Measurements from ENCODE around the gene POLR3H.
A peak's percentile ranks its signal among the peaks of the same experiment; 100 is the strongest.

POLR3H gene

DNA sequence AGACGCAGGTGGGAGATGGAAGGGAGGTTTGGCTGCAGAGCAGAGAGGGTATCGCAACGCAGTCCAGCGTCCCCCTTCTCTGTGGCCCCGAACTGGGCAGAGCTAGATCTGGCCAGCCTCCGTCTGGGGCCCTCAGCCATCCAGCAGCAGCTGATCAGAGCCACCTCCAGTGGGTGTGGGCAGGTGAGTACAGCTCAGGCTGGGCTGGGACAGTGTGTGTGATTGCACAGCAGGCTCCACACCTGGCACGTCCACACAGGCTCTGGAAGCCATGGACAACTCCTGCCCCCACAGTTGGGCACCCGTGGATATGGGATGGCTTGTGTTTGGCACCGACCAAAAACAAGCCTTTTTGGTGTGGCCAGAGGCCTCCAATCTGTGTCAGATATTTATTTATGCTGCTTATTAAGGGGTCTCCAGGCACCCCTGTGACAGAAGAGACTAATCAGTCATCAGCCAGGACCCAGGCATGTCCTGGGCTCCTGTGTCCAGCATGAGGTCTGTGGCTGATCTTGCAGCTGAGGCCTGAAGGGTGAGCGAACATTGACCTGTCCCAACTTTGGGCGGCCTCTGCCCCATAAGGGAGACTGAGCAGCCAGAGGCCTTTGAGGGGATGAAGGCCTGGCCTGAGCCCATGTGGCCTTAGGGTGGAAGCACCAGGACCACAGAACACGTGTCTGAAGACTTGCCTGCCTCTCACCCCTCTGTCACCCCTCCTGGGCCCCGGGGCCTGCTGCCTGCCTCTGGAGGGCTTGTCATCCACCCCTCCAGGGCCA lies 18.6 kb downstream of the POLR3H start:
- DNase-seq (ENCODE audit: low read depth), result no peak
- no peak for TF ChIP-seq CTCF (IDR thresholded peaks at IDR 0.05; ENCODE audit: insufficient read depth, low read depth, low read length, missing control alignments)
- H3K4me3 ChIP-seq (ENCODE audit: low read depth, low read length), result no peak overlapping the region

DNA sequence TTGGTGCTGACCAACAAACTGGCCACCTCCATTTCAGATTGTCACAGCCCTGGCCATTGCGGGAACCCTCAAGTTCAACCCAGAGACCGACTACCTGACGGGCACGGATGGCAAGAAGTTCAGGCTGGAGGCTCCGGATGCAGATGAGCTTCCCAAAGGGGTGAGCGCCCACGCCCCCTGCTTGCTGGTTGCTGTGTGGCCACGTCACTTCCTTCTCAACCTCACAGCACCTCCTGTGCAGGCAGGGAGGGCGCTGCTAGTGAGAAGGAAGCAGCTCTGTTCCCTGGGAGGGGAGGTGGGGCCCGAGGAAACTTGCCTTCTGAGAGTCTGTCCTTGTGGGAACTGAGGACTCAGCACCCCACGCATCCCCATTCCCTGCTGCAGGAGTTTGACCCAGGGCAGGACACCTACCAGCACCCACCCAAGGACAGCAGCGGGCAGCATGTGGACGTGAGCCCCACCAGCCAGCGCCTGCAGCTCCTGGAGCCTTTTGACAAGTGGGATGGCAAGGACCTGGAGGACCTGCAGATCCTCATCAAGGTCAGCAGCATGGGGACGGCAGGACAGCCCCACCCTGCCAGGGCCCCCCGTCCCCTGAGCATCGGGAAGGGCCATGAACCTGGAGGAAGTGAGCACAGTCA lies 19.3 kb downstream of the POLR3H start:
- no peak overlapping the region for H3K4me3 ChIP-seq (ENCODE audit: low read depth, low read length)
- peak; percentile 50 for DNase-seq (ENCODE audit: low read depth)
- no peak for TF ChIP-seq CTCF (IDR thresholded peaks at IDR 0.05; ENCODE audit: insufficient read depth, low read depth, low read length, missing control alignments)

GRCh38 chr22:41524251-41524661 lies 20.0 kb downstream of the POLR3H start:
- DNase-seq (ENCODE audit: low read depth), result no peak
- TF ChIP-seq CTCF (IDR thresholded peaks at IDR 0.05; ENCODE audit: insufficient read depth, low read depth, low read length, missing control alignments), result no peak

GRCh38 chr22:41523464-41524221 lies 20.6 kb downstream of the POLR3H start:
- DNase-seq (ENCODE audit: low read depth), result no peak
- H3K4me3 ChIP-seq (ENCODE audit: low read depth, low read length), result no peak overlapping the region
- no peak for TF ChIP-seq CTCF (IDR thresholded peaks at IDR 0.05; ENCODE audit: insufficient read depth, low read depth, low read length, missing control alignments)

More at GRCh38 chr22:41524251-41524661, 20.0 kb downstream of the POLR3H start:
- no peak overlapping the region for H3K4me3 ChIP-seq (ENCODE audit: low read depth, low read length)

GRCh38 chr22:41522813-41523212 lies 21.5 kb downstream of the POLR3H start:
- no peak for DNase-seq (ENCODE audit: low read depth)
- TF ChIP-seq CTCF (IDR thresholded peaks at IDR 0.05; ENCODE audit: insufficient read depth, low read depth, low read length, missing control alignments), result no peak

GRCh38 chr22:41521126-41521525 lies 23.1 kb downstream of the POLR3H start:
- no peak for DNase-seq (ENCODE audit: low read depth)
- H3K4me3 ChIP-seq (ENCODE audit: low read depth, low read length), result no peak overlapping the region
- TF ChIP-seq CTCF (IDR thresholded peaks at IDR 0.05; ENCODE audit: insufficient read depth, low read depth, low read length, missing control alignments), result no peak

More at GRCh38 chr22:41522813-41523212, 21.5 kb downstream of the POLR3H start:
- H3K4me3 ChIP-seq (ENCODE audit: low read depth, low read length), result no peak overlapping the region

All from GM12865 (cell line).